DLD1 (cell line): ENCODE measurements around the gene CRB3.

ENCODE experiments used
- in situ Hi-C: cut with HindIII; loops from 2 replicates; pipeline ENCODE4 v1.10.0; 2017; ENCODE audit warnings: low sequenced_read_pairs

CRB3 gene

DNA sequence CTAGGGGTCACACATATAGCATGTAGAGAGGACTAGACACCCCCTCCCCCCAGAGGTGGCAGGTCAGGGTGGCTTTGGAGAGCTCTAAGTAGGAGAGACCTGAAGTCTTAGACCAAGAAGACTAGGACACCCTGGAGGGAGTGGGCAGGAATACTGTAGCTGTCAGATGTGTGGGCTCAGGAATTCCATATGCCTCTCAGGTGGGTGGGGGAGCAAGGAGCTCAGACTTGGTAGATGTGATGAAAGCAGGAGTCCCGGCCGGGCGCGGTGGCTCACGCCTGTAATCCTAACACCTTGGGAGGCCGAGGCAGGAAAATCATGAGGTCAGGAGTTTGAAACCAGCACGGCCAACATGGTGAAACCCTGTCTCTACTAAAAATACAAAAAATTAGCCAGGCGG, 1.6 kb downstream of the CRB3 start:
- in situ Hi-C loops = no loop called here

DNA sequence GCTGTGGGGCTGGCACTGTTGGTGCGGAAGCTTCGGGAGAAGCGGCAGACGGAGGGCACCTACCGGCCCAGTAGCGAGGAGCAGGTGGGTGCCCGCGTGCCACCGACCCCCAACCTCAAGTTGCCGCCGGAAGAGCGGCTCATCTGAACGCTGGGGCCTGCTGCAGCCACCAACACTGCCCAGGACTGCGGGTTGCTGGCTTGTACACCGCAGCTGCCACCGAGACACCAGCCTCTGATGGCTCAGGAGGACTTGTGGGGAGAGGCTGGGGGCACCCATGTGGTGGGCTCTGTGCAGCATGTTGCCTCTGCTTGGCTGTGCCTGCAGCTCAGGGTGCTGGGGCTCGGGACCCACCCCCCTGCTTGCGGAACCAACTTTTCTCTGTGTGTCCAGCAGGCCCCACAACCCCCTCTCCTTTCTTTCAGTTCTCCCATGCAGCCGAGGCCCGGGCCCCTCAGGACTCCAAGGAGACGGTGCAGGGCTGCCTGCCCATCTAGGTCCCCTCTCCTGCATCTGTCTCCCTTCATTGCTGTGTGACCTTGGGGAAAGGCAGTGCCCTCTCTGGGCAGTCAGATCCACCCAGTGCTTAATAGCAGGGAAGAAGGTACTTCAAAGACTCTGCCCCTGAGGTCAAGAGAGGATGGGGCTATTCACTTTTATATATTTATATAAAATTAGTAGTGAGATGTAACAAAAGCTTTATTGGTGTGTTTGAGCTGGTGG, 2.6 kb downstream of the CRB3 start:
- in situ Hi-C loops = no loop called here

DNA sequence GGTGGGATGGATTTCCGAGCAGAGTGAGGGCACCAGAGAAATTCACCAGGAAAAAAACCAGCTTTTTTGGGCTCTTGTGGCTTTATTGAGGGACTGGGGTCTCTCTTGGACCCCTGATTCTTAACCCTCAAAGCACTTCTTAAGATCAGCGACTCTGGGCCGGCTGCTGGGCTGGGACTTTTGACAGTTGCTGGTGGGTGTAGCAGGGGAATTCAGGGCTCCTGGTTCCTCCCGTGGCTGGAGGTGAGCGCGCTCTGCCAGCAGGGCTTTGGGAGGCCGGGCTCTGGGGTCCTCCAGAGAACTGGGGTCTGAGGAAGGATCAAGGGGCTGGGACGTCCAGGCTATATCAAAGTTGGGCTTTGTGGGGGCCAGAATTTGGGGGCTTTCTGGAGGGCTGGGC, 3.3 kb downstream of the CRB3 start:
- in situ Hi-C loops = no loop called here

- in situ Hi-C loops = no loop called here
These were observed 6.1 kb downstream of the CRB3 start for GRCh38 chr19:6470173-6470572.

- in situ Hi-C loops = no loop called here
These were observed 7.0 kb downstream of the CRB3 start for GRCh38 chr19:6471076-6471475.

DNA sequence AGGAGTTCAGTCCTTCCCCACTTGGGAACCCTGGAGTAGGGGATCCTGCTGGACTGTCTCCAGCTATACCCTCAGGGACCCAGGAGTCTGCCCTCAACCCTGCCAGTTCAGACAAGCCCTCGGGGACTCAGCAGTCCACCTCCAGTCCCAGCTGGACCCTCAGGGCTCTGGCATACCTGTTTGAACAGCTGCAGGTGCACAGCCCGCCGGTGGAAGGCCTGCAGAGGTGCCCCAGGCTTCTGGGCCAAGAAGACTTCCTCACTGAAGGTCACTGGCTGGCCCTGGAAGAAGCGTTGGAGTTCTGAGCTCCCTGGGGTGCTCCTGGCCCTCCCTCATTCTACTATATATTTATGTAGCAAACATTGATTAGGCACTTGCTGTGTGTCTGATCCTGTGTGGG, 8.6 kb downstream of the CRB3 start:
- in situ Hi-C loops = no loop called here

DNA sequence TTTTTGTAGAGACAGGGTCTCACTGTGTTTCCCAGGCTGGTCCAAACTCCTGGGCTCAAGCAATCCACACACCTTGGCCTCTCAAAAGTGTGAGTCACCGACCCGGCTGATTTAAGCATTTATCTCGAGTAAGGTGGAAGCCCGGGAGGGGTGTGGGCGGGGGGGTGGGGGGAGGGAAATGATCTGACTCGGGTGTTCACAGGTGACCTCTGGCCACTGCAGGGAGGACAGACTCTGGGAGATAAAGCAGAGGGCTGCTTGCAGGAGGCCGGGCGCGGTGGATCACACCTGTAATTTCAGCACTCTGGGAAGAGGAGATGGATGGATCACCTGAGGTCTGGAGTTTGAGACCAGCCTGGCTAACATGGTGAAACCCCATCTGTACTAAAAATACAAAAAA, 9.6 kb downstream of the CRB3 start:
- in situ Hi-C loops = no loop called here

DNA sequence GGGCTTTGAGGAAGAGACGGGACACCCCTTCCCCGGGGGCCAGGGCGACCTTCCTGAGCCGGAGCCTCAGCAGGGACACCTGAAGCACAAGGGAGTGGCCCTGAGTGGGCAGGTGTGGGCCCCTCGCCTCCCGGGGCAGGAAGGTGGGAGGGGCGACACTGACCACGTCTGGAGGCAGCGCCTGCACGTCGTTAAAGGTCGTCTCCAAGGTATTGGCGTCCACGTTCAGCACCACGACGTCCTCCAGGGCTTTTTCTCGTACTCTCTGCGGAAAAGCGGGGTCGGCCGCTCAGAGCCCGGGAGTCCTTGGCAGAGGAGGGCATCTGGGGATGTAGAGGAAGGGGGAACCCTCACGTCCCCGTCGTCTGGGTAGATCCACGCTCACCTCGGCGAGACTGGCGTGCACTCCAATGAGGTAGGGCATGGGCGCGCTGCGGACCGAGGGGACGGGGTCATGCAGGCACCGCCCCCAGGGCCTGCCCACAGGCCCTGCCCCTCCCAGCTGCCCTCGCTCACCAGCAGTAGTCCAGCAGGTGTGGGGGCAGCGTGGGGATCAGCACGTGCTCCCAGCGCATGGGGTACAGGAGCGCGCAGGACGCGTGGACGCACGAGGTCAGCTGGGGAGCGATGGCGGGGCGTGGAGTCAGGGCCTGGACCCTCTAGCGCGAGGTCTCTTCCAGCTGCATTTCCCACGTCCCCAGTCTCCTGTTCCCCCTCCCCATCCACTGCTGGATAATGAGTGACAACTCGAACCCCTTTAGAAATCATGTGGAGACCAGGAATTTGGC, 11.4 kb downstream of the CRB3 start:
- in situ Hi-C loops = no loop called here

- in situ Hi-C loops = no loop called here
These were observed 12.3 kb downstream of the CRB3 start for GRCh38 chr19:6476155-6476895.

GRCh38 chr19:6476896-6477431, 12.9 kb downstream of the CRB3 start:
- in situ Hi-C loops = no loop called here

- in situ Hi-C loops = no loop called here
These were observed 14.7 kb downstream of the CRB3 start for GRCh38 chr19:6478815-6479214.

DNA sequence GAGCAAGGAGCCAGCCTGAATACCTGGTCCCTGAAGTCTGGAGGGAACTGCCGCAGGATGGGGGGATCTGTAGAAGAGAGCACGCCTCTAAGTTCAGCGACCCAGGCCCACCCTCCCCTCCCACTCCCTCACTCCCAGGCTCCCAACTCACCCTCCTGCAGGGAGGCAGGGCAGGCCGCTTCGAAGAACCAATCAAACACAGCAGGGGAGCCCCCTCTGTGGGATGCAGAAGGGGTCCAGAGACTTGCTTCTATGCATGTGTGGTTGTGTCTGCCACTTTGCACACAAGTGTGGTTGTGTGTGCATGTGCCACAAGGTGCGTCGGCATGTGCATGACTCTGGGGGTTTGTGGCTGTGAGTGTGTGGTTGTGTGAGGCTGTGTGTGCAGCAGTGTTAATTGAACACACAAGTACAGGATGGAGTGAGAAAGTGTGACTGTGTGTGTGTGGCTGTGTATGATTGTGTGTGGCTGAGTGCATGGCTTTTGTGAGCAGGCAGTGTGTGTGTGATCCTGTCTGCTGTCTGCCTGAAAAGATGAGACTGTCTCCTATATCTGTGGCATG, 15.8 kb downstream of the CRB3 start:
- in situ Hi-C loops = no loop called here

- in situ Hi-C loops = no loop called here
These were observed 16.9 kb downstream of the CRB3 start for GRCh38 chr19:6480848-6481415.

- in situ Hi-C loops = no loop called here
These were observed 17.7 kb downstream of the CRB3 start, which contains the start of gene DENND1C for GRCh38 chr19:6481541-6482342. DENND1C (minus strand) TSS chr19:6481787; CDS start chr19:6481695, 92 bp downstream.

DNA sequence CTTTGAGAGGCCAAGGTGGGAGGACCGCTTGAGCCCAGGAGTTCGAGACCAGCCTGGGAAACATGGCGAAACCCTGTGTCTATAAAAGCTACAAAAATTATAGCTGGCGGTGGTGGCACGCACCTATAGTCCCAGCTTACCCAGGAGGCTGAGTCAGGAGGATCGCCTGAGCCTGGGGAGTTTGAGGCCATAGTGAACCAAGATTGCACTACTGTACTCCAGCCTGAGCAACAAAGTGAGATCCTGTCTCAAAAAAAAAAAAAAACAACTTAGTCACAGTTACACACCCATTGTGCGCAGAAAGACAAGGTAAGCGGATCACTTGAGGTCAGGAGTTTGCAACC, 18.2 kb downstream of the CRB3 start:
- in situ Hi-C loops = no loop called here

GRCh38 chr19:6483235-6483634, 19.2 kb downstream of the CRB3 start:
- in situ Hi-C loops = no loop called here

DNA sequence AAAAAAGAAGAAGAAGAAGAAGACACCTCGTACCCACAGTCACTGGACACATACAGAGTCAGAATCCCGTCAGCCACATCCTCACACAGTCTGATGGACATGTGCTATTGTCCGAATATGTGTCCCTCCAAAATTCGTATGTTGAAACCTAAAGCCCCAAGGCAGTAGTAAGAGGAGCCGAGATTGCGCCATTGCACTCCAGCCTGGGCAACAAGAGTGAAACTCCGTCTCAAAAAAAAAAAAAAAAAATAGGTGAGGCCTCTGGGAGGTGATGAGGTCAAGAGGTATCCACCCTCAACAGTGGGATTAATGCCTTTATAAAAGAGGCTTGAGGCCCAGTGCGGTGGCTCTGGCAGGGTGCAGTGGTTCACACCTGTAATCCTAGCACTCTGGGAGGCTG, 20.2 kb downstream of the CRB3 start:
- in situ Hi-C loops = no loop called here

DNA sequence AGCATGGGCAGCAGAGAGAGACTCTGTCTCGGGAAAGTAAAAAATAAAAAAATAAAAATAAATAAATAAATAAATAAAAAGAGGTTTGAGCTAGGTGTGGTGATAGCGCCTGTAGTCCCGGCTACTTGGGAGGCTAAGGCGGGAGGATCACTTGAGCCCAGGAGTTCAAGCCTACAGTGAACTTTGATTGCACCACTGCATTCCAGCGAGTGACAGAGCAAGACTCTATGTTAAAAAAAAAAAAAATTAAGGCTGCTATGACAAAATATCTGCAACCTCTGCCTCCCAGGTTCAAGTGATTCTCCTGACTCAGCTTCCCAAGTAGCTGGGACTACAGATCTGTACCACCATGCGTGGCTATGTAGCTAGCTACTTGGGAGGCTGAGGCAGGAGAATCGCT, 20.8 kb downstream of the CRB3 start:
- in situ Hi-C loops = no loop called here

- in situ Hi-C loops = no loop called here
These were observed 25.4 kb downstream of the CRB3 start for GRCh38 chr19:6489278-6490061.
